Prostate gland (tissue), 2 donors: ENCODE results near the gene NFATC4. TPM values are rescaled to one million over a fixed set of nuclear protein-coding genes. Genes with fewer than 3 reads are reported as not detected.

ENCODE experiments used
- DNase-seq: peaks from one replicate; pipeline ENCODE4 v3.0.0-alpha.2; 2019; ENCODE audit warnings: low spot score
- H3K27ac ChIP-seq, 2 donors: fragments of 200-600 bp; sonication (generic); 2 replicates each; pipeline ENCODE4 v1.5.1; 2017 to 2019
- H3K27me3 ChIP-seq: fragments of 200-600 bp; sonication (generic); replicated peaks from 2 replicates; pipeline ENCODE4 v1.5.1; 2019; ENCODE audit not compliant: insufficient read depth
- H3K36me3 ChIP-seq, 2 donors: fragments of 200-600 bp; sonication (generic); 1 replicate in 1 of 2; 2 replicates in 1 of 2; pipeline versions ENCODE4 v1.5.1 to v1.8.1; 2017 to 2019
- H3K4me1 ChIP-seq: fragments of 200-600 bp; sonication (generic); replicated peaks from 2 replicates; pipeline ENCODE4 v1.5.1; 2019
- H3K4me3 ChIP-seq, 2 donors: fragments of 200-600 bp; sonication (generic); 2 replicates each; pipeline ENCODE4 v1.5.1; 2017 to 2019
- H3K9me3 ChIP-seq: fragments of 200-600 bp; sonication (generic); 2 replicates; pipeline ENCODE4 v1.5.1; 2017
- CTCF ChIP-seq, 4 experiments: fragments of 200-600 bp in 2 of 4; fragments of 450-650 bp in 2 of 4; sonication (generic) in 2 of 4; IDR thresholded peaks; 1 replicate in 3 of 4; 2 replicates in 1 of 4; pipeline ENCODE4 v1.5.1; 2016 to 2019; ENCODE audit warnings: antibody characterized with exemption in 4 of 4, mild to moderate bottlenecking in 2 of 4, moderate library complexity in 2 of 4
- POLR2A ChIP-seq: fragments of 450-650 bp; IDR thresholded peaks from one replicate; pipeline ENCODE4 v1.6.1; 2016; ENCODE audit warnings: antibody characterized with exemption, mild to moderate bottlenecking
- POLR2AphosphoS5 ChIP-seq: sonication (generic); formaldehyde crosslinking; IDR thresholded peaks from one replicate; pipeline ENCODE4 v1.6.1; 2017; ENCODE audit warnings: antibody characterized with exemption
- WGBS: methylation state at CpG from one replicate; pipeline ENCODE4 v1.1.5; 2018; 5-methylcytosine and 5-hydroxymethylcytosine counted together
- intact Hi-C: fragments of 100-400 bp; cut with DNase I; formaldehyde crosslinking; loops from one replicate; pipeline ENCODE4 v1.14.2; 2022
- total RNA-seq, 2 donors: library from RNA; depleted of rRNA; stranded (reverse); fragments of >200 nt; gene quantifications; one replicate each; pipeline ENCODE4 v1.1.0, GENCODE V29; 2016

Gene NFATC4
- total RNA-seq, 2 donors from 2014 or later: 6.3 to 41.1 TPM

GRCh38 chr14:24343795-24344660 is 24.0 kb upstream of the NFATC4 start:
- TF ChIP-seq CTCF (IDR thresholded peaks at IDR 0.05) (no peak), POLR2A (no peak), POLR2AphosphoS5 (no peak)
- WGBS: 73% methylated on average over 7 of the region's 7 CpGs
- Histone ChIP-seq H3K27ac (no peak overlapping the region), H3K4me1 (no peaks in the 10 kb centered on the region), H3K36me3 (no peaks in the 10 kb centered on the region), H3K9me3 (no peaks in the 10 kb centered on the region), H3K27me3 (no peaks in the 10 kb centered on the region), H3K4me3 (no peak overlapping the region)
- intact Hi-C loops: no loop called here
- DNase-seq: no peak

GRCh38 chr14:24347134-24347533 is 20.9 kb upstream of the NFATC4 start:
- Histone ChIP-seq H3K27me3 (no peaks in the 10 kb centered on the region), H3K4me1 (no peaks in the 10 kb centered on the region), H3K36me3 (no peaks in the 10 kb centered on the region), H3K9me3 (no peaks in the 10 kb centered on the region), H3K4me3 (no peak overlapping the region), H3K27ac (no peak overlapping the region)
- TF ChIP-seq POLR2A: no peak
- intact Hi-C loops: no loop called here
- no peak for DNase-seq
- 63% methylated on average over 1 of the region's 1 CpG for WGBS

GRCh38 chr14:24348186-24348585 is 19.8 kb upstream of the NFATC4 start:
- no peak for DNase-seq
- H3K9me3 ChIP-seq: no peaks in the 10 kb centered on the region
- no peak overlapping the region for H3K27ac ChIP-seq
- no peaks in the 10 kb centered on the region for H3K4me1 ChIP-seq
- no peaks in the 10 kb centered on the region for H3K27me3 ChIP-seq
- TF ChIP-seq POLR2A: no peak
- no peak for TF ChIP-seq CTCF (IDR thresholded peaks at IDR 0.05)
- TF ChIP-seq POLR2AphosphoS5: no peak
- WGBS: 87% methylated on average over 2 of the region's 2 CpGs
- intact Hi-C loops: no loop called here
- no peak overlapping the region for H3K4me3 ChIP-seq
- H3K36me3 ChIP-seq: no peaks in the 10 kb centered on the region

GRCh38 chr14:24349742-24350141 is 18.2 kb upstream of the NFATC4 start:
- WGBS: 67% methylated on average over 5 of the region's 5 CpGs
- TF ChIP-seq POLR2AphosphoS5 (no peak), CTCF (IDR thresholded peaks at IDR 0.05) (no peak), POLR2A (no peak)

GRCh38 chr14:24351517-24351916 is 16.5 kb upstream of the NFATC4 start:
- H3K4me3 ChIP-seq: no peak overlapping the region
- H3K27me3 ChIP-seq: no peaks in the 10 kb centered on the region
- TF ChIP-seq POLR2A (no peak), POLR2AphosphoS5 (no peak), CTCF (IDR thresholded peaks at IDR 0.05) (no peak)
- no peak for DNase-seq
- WGBS: 8% methylated on average over 4 of the region's 4 CpGs
- intact Hi-C loops: no loop called here
- no peaks in the 10 kb centered on the region for H3K36me3 ChIP-seq
- no peaks in the 10 kb centered on the region for H3K4me1 ChIP-seq
- H3K27ac ChIP-seq: no peak overlapping the region
- no peaks in the 10 kb centered on the region for H3K9me3 ChIP-seq

More at GRCh38 chr14:24349742-24350141, 18.2 kb upstream of the NFATC4 start:
- no peak overlapping the region for H3K4me3 ChIP-seq
- intact Hi-C loops: no loop called here
- H3K27me3 ChIP-seq: no peaks in the 10 kb centered on the region
- H3K9me3 ChIP-seq: no peaks in the 10 kb centered on the region
- no peaks in the 10 kb centered on the region for H3K36me3 ChIP-seq
- H3K27ac ChIP-seq: no peak overlapping the region
- DNase-seq: no peak
- no peaks in the 10 kb centered on the region for H3K4me1 ChIP-seq
